HepG2 (cell line): ENCODE data around the gene EHD1. TPM values are rescaled to one million over a fixed set of nuclear protein-coding genes. Genes with fewer than 3 reads are reported as not detected.

Experiments used
- ARID5B ChIP-seq: IDR thresholded peaks from 2 replicates; pipeline ENCODE4 v1.4.0; 2020; ENCODE audit warnings: mild to moderate bottlenecking, missing genetic modification reagents
- CAMTA2 ChIP-seq: sonication (generic); formaldehyde crosslinking; IDR thresholded peaks from 2 replicates; pipeline ENCODE4 v1.4.0; 2020; ENCODE audit warnings: mild to moderate bottlenecking, missing genetic modification reagents, borderline replicate concordance
- CBX2 ChIP-seq, 2 experiments: fragments of 200-600 bp in 1 of 2; sonication (generic); formaldehyde crosslinking in 1 of 2; IDR thresholded peaks; 2 replicates each; pipeline versions ENCODE4 v1.7.0 to v1.8.1; 2018 to 2022; ENCODE audit warnings: low read depth in 2 of 2, low read length in 1 of 2, mild to moderate bottlenecking in 1 of 2, missing genetic modification reagents in 1 of 2
- HBP1 ChIP-seq: IDR thresholded peaks from 2 replicates; pipeline ENCODE4 v1.6.1; 2016; ENCODE audit warnings: low read depth, control low read depth
- IRF2 ChIP-seq: IDR thresholded peaks from 2 replicates; pipeline ENCODE4 v1.6.1; 2018; ENCODE audit warnings: missing genetic modification reagents, missing compliant biosample characterization
- JUNB ChIP-seq: sonication (generic); formaldehyde crosslinking; IDR thresholded peaks from 2 replicates; pipeline ENCODE4 v1.8.0; 2022; ENCODE audit warnings: missing genetic modification reagents, mild to moderate bottlenecking, borderline replicate concordance
- KDM5A ChIP-seq: fragments of 200-600 bp; sonication (generic); IDR thresholded peaks from 2 replicates; pipeline ENCODE4 v1.7.0; 2018; ENCODE audit warnings: antibody characterized with exemption, mild to moderate bottlenecking, low read length, borderline replicate concordance
- KLF9 ChIP-seq: IDR thresholded peaks from 2 replicates; pipeline ENCODE4 v1.6.1; 2016; ENCODE audit warnings: low read depth
- PHF5A ChIP-seq: IDR thresholded peaks from one replicate; pipeline ENCODE4 v1.6.1; 2018; ENCODE audit warnings: low read depth, missing genetic modification reagents; ENCODE audit not compliant: unreplicated experiment
- SAP130 ChIP-seq: IDR thresholded peaks from 2 replicates; pipeline ENCODE4 v1.6.1; 2016; ENCODE audit warnings: low read depth
- TFAP4 ChIP-seq: sonication (generic); IDR thresholded peaks from 2 replicates; pipeline ENCODE4 v1.6.1; 2016; ENCODE audit warnings: low read depth, borderline replicate concordance
- ZNF10 ChIP-seq: sonication (generic); formaldehyde crosslinking; IDR thresholded peaks from 2 replicates; pipeline ENCODE4 v1.4.0; 2020; ENCODE audit warnings: mild to moderate bottlenecking, low read depth, missing genetic modification reagents, borderline replicate concordance
- ZNF615 ChIP-seq: sonication (generic); formaldehyde crosslinking; IDR thresholded peaks from 2 replicates; pipeline ENCODE4 v1.5.0; 2020; ENCODE audit warnings: mild to moderate bottlenecking, missing genetic modification reagents, borderline replicate concordance
- ZNF773 ChIP-seq: sonication (generic); formaldehyde crosslinking; IDR thresholded peaks from 2 replicates; pipeline ENCODE4 v1.4.0; 2020; ENCODE audit warnings: missing genetic modification reagents, borderline replicate concordance
- ZNF839 ChIP-seq: sonication (generic); formaldehyde crosslinking; IDR thresholded peaks from 2 replicates; pipeline ENCODE4 v1.4.0; 2020; ENCODE audit warnings: missing genetic modification reagents, mild to moderate bottlenecking, borderline replicate concordance
- polyA plus RNA-seq, 8 experiments: library from polyadenylated mRNA; depleted of rRNA in 3 of 8; stranded (reverse) in 7 of 8; unstranded in 1 of 8; fragments of >200 nt; fragmentation: Illumina TruSeq in 4 of 8; extraction: Trizol in 4 of 8; gene quantifications; 2 replicates each; pipeline versions ENCODE4 v1.2.1 to v1.2.3, GENCODE V29; 2011 to 2016; ENCODE audit warnings: low read depth in 4 of 8, missing spikeins in 1 of 8, mixed read lengths in 1 of 8; ENCODE audit not compliant: insufficient read depth in 1 of 8
- total RNA-seq, 5 experiments: library from RNA; depleted of rRNA; stranded (reverse); fragments of >200 nt; fragmentation: Illumina TruSeq; extraction: Trizol; gene quantifications; 2 replicates each; pipeline ENCODE4 v1.2.3, GENCODE V29; 2016; ENCODE audit warnings: low read depth in 1 of 5

EHD1 gene
- total and polyA plus RNA-seq, 2 of the 13 experiments (the other 11 are each of a cell fraction or from before 2014, with no cell fraction given) = 23.6 to 26.6 TPM

- TF ChIP-seq CBX2 (IDR thresholded peaks at IDR 0.05; ENCODE audit: low read depth, low read length) = no peak
- TF ChIP-seq CBX2 (CRISPR knock-in tag; IDR thresholded peaks at IDR 0.05; ENCODE audit: low read depth) = no peak
- no peak for TF ChIP-seq ZNF615 (CRISPR knock-in tag)
- no peak for TF ChIP-seq HBP1
- TF ChIP-seq ZNF773 (CRISPR knock-in tag) = no peak
- TF ChIP-seq KLF9 = peak; percentile 28; the same call in 1 of the 2 replicates
- TF ChIP-seq IRF2 (CRISPR knock-in tag) = no peak
- no peak for TF ChIP-seq CAMTA2
- peak; percentile 75 for TF ChIP-seq KDM5A
- TF ChIP-seq TFAP4 = no peak
- no peak for TF ChIP-seq JUNB (CRISPR knock-in tag)
- no peak for TF ChIP-seq ZNF839 (CRISPR knock-in tag)
- no peak for TF ChIP-seq ZNF10 (CRISPR knock-in tag)
- TF ChIP-seq PHF5A (CRISPR knock-in tag) = no peak
- TF ChIP-seq SAP130 (CRISPR knock-in tag) = peak; percentile 92
- no peak for TF ChIP-seq ARID5B (CRISPR knock-in tag)
These were observed 38.6 kb upstream of the EHD1 start, which contains the start of gene ATG2A (continued) for GRCh38 chr11:64916775-64917662.
